Measurements from ENCODE around the gene UBE3C.

Gene UBE3C

DNA sequence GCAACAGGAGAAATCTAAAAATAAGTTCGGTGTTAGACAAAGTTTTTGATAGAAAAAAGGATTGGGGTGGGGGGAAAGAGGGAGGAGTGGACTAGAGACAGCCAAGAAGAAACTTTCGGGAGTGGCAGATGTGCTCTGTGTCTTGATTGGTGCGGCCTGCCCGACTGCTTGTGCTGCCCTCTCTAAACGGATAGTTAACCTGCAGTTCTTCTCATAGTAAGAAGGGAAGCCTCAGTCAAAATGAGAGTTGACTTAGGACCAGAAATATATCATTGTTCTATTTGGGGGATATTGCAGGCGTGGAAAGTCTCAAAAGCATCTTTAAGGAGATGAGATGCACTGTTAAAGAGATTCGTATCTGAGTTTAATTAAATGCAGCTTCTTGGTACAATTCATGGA lies 39.3 kb downstream of the UBE3C start:
- DNase-seq: no peak

DNA sequence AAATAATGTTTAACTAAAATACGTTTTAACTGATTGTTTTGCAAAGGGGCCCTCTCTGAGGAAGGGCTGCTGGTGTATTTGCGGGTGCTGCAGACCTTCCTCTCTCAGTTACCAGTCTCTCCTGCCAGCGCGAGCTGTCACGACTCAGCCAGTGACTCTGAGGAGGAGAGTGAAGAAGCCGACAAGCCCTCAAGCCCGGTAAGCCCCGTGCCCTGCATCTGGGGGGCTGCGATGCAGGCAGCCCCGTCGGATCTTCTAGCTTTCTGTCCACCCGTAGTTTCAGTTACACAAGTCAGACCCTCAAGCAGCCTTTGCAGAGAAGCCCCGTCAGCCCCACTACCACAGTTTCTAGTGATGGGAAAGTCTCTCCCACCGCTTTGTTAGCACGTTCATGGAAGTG lies 45.1 kb downstream of the UBE3C start:
- DNase-seq: no peak

DNA sequence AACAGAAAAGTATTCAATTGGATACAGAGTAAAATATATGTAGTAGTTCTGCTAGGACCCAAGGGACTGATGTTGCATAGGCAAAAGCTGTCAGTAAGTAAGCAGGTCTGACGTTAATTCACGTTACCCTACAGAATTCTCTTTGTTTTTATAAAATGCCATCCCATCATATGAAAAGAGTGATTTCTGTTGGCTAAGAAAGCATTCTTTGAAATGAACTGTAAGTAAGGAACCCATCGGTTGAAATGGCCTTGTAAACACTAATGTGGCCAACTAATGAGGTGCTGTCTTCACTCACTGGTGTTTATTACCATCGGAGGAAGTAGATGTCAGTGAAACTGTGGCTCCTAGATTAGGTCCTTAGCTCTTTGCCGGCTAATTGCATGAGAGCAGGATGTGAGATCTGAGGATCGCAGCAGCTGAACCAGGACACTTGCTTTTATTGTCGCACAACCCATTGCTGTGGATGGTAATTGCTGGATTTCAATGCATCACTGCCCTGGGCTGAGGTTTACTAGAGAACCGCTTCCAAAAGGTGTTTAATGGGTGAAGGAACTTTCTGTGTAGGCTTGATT lies 49.5 kb downstream of the UBE3C start:
- no peak for DNase-seq

DNA sequence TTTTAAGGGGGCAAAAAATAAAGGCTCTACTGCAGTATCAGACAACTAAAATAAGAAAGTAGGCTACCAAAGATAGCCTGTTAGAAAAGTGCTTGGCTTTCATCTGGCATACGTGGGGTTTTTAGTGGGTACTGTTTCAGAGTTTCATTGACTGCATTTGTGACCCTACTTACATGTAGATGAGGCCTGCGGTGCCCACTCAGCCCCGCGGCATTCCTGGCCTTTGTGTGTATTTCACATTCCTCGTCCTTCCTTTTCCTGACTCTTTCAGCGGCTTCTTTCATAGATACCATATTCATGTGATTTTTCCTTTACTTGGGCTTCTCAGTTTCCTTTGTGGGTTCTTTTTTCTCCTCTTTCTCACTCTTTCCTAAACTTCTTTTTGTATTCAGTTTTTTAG lies 50.7 kb downstream of the UBE3C start:
- no peak for DNase-seq

GRCh38 chr7:157192861-157193260 lies 54.1 kb downstream of the UBE3C start:
- DNase-seq: no peak

DNA sequence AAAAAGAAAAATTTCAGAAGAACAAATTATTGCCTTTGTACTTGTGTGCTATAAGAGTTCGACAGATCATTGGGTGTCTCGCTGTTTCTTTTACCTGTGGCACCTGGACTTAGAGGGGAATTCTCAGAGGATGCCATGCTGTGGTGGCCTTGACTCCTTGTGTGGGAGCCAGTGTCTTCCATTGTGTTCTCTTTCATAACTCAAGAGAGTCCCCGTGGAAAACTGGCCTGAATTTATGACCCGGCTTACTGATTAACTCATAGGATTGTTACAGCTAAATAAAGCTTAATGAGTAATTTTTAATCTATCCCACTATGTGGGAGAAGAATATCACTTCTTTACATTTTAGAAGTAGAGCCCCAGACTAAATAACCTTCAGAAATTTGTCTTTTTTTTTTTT lies 54.5 kb downstream of the UBE3C start:
- no peak for DNase-seq

DNA sequence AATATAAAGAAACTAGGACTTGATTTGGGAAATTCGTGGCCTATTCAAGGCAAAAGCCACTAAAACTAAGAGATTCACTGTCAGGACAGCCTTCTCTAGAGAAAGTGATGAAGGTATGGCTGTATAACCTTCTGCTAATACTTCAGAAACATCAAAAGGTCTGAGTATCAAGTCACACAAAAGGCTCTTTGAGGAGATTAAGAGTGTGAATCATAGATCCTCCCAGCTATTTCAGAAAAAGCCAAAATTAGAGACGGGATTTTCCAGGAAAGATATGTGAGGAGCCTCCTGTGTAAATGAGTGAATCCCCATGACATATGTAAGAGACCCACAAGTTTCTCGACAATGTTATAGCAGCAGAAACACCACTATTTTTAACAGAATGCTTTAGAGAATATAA lies 56.2 kb downstream of the UBE3C start:
- no peak for DNase-seq

- DNase-seq: no peak
Observed at GRCh38 chr7:157195868-157196267, 57.1 kb downstream of the UBE3C start.

- no peak for DNase-seq
Observed at GRCh38 chr7:157204134-157204533, 65.4 kb downstream of the UBE3C start.

- no peak for DNase-seq
Observed at GRCh38 chr7:157205438-157205837, 66.7 kb downstream of the UBE3C start.

DNA sequence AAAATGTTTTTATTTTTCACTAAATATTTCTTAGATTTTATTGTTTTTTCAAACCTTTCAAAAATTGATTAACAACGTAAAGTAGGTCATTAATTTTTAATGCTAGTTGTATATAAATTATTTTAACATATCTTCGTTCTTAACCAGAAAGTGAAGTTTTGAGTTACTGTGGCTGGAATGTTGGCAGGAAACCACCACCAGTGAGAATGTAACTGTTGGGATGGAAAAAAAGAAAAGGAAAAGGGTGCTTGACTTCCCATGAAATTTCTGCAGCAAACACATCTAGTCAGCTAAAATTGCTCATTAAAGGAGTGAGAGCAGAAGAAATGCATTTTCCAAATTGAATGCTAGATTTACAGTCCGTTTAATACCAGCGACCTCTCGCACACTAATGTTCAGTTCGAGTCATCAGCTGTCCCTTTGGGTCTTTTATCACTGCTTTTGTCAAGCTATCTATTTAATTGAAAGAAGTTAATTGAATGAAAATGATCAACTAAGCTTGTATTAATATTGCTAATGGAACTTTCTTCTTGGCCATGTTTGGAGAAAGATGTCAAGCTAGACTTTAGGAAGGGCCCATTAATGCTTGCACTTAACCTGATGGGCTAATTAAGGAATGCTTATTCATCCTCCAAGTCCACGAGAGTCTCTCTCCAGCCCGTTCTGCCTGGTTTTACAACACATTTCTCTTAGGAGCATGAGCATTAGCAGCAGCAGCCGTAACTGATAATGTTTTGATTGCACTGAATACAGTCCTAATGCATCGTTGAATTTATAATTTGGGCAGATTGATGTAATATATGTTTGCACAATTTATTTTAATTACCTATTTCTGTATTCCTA lies 70.1 kb downstream of the UBE3C start:
- no peak for DNase-seq

DNA sequence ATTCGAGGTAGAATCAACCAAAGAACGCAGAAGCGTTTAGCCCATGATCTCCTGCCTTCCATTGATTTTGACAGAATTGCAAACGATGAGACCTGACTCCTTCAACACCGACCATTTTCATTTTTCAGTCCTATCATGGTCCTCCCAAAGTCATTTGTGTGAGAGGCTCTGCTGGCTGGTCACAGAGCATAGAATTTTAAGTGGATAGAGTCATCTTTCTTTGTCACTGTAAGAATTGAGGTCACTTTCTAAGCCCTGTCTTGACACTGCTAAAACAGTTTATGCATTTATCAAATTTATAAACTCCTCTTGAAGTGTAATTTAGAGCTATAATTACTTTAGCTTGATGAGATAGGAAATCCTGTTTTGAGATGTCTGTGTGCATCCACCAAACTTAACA lies 72.0 kb downstream of the UBE3C start:
- DNase-seq: no peak

GRCh38 chr7:157211690-157212089 lies 73.0 kb downstream of the UBE3C start:
- peak; percentile 35 for DNase-seq

GRCh38 chr7:157219154-157219553 lies 80.4 kb downstream of the UBE3C start:
- DNase-seq: no peak

DNA sequence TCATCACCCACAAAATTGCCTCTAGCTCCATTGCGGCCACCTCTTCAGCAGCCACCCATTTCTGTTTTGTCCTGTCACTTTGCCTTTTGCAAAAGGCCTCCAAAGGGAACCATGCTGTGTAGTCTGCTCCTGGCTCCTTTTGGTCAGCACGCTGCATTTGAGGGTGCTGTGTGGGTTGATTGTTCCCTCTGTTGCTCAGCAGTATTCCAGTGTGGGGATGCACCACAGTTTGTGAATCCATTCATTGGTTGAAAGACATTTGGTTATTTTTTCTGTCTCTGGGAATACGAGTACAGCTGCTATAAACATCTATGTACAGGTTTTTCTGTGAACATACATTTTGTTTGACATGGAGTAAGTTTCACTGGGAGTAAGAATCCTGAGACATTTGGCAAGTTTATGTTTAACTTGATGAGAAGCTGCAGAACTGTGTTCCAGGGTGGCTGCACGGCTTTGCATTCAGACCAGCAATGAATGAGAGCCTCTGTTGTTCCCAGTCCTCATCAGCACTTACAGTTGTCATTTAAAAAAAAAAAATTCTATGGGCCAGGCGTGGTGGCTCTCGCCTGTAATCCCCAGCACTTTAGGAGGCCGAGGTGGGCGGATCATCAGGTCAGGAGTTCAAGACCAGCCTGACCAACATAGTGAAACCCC lies 82.3 kb downstream of the UBE3C start:
- no peak for DNase-seq

DNA sequence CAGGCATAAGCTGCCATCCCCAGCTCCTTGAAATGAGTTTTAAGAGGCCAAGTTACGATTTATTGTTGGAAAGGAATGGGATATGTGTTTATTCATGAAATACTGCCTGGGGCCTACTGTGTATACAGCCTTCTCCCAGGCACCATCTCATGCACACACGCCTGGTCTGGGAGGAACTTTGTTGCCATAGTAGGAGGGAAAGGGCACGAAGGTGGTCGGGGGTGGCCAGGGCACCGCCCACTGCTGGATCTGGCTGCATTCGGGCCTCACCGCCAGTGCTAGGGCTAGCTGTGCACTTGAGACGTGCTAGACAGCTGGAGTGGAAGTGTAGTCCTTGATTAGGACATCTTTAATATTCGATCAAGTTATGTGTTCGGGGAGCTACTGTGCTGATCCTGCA lies 84.0 kb downstream of the UBE3C start:
- DNase-seq: no peak

- peak; percentile 49 for DNase-seq
Observed at GRCh38 chr7:157224627-157225026, 85.9 kb downstream of the UBE3C start.

- peak; percentile 50 for DNase-seq
Observed at GRCh38 chr7:157228864-157229422, 90.2 kb downstream of the UBE3C start.

DNA sequence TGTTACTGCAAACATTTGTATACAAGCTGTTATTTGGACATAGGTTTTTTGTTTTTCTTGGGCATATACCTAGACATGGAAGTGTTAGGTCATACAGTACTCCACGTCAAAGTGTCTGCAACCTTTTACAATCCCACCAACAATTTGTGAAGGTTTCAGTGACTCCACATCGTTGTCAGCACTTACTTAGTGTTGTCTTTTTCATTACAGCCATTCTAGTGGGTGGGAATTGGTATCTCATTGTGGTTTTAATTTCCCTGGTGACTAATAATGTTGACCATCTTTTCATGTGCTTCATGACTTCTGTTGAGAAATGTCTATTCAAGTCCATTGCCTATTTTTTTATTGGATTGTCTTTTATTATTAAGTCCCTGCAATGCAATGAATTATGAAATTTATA lies 95.0 kb downstream of the UBE3C start:
- peak; percentile 61 for DNase-seq

- DNase-seq: peak; percentile 86
Observed at GRCh38 chr7:157234271-157234670, 95.5 kb downstream of the UBE3C start.

GRCh38 chr7:157235357-157236333 lies 96.9 kb downstream of the UBE3C start:
- peak; percentile 63 for DNase-seq

DNA sequence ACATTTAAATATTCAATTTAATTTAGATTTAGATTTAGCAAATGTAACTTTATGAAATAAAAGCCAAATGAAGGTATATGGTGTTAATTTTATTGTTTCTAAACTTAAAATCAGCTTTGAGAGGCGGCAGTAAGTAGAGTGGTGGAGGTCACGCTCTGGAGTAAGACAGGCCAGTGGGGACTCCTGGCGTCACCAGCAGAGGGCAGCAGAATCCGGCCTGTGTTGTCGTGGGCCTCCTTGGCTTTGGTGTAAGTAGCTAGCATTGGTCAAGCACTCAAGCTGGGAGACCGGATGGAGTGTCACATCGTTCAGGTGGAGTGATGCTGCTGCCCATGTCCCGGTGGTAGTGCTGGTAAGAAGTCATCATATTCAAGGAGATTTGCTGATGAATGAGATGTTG lies 99.4 kb downstream of the UBE3C start:
- no peak for DNase-seq

All from fibroblast of skin of scalp (primary cell).